ENCODE measurements around the gene RAPGEF4. TPM values are rescaled to one million over a fixed set of nuclear protein-coding genes. Genes with fewer than 3 reads are reported as not detected.
A peak's percentile ranks its signal among the peaks of the same experiment; 100 is the strongest.

RAPGEF4 gene
- total and polyA plus RNA-seq, 9 of the 15 experiments (the other 6 are each of a cell fraction or from before 2014, with no cell fraction given), result 0.04 to 0.33 (median 0.13) TPM; not detected in 6

GRCh38 chr2:173051463-173052215 lies 316.0 kb downstream of the RAPGEF4 start:
- POLR2A ChIA-PET, result interaction anchor here (0.6 kb wide), 1 partner anchor 9 kb away, joined by 3 read pairs; no protein-coding TSS in a partner anchor
- DNase-seq (ENCODE audit: extremely low read depth in 1 of 4, low spot score in 3 of 4) (no peak), FAIRE-seq (no peak), ATAC-seq (no peak)
- CTCF ChIA-PET (ENCODE audit: low intra/inter-chr PET ratio), result no interaction called here
- Histone ChIP-seq H3K9me3 (replicated peaks; ENCODE audit: control insufficient read depth, insufficient read depth, low read depth, low read length) (no peaks in the 10 kb centered on the region), H3K27me3 (ENCODE audit: control insufficient read depth in 2 of 2, insufficient read depth in 2 of 2, low read length in 2 of 2) (peaks cover 26 to 33% of the 10 kb centered on the region in 2 experiments), H3K27ac (ENCODE audit: extremely low read depth, low read depth, low read length) (no peak overlapping the region), H3K36me3 (ENCODE audit: control insufficient read depth, insufficient read depth, low read length) (no peaks in the 10 kb centered on the region), H2AFZ (ENCODE audit: low read depth, low read length) (no peak overlapping the region), H3K9ac (ENCODE audit: insufficient read depth in 1 of 2, low read depth in 2 of 2, low read length in 2 of 2) (no peak overlapping the region), H3K4me2 (ENCODE audit: insufficient read depth, low read length) (no peak overlapping the region), H3K79me2 (ENCODE audit: control insufficient read depth, insufficient read depth, low read length) (no peaks in the 10 kb centered on the region), H3K9me1 (ENCODE audit: control insufficient read depth, insufficient read depth, low read length) (no peaks in the 10 kb centered on the region), H3K4me3 (no peak overlapping the region), H4K20me1 (replicated peaks; ENCODE audit: control insufficient read depth, insufficient read depth, low read length) (no peaks in the 10 kb centered on the region), H3K4me1 (replicated peaks in 1 of 2; ENCODE audit: control insufficient read depth in 2 of 2, insufficient read depth in 2 of 2, low read length in 2 of 2) (no peaks in the 10 kb centered on the region)
- WGBS (ENCODE audit: insufficient coverage, low coverage, missing lambda C conversion rate), result 2% methylated on average over 7 of the region's 7 CpGs
- in situ Hi-C loops (cut with MboI), result no loop called here
- intact Hi-C loops (cut with micrococcal nuclease), result no loop called here
- no TSS peak for BruUV-seq (replicated peaks)
- peak; percentile 8 for TF ChIP-seq MEIS2 (IDR thresholded peaks at IDR 0.05; ENCODE audit: partially characterized antibody)
- TF ChIP-seq, protein P1, sequence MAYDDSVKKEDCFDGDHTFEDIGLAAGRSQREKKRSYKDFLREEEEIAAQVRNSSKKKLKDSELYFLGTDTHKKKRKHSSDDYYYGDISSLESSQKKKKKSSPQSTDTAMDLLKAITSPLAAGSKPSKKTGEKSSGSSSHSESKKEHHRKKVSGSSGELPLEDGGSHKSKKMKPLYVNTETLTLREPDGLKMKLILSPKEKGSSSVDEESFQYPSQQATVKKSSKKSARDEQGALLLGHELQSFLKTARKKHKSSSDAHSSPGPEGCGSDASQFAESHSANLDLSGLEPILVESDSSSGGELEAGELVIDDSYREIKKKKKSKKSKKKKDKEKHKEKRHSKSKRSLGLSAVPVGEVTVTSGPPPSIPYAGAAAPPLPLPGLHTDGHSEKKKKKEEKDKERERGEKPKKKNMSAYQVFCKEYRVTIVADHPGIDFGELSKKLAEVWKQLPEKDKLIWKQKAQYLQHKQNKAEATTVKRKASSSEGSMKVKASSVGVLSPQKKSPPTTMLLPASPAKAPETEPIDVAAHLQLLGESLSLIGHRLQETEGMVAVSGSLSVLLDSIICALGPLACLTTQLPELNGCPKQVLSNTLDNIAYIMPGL (CRISPR knock-in tag; IDR thresholded peaks at IDR 0.05), result no peak
- TF ChIP-seq, protein P2, sequence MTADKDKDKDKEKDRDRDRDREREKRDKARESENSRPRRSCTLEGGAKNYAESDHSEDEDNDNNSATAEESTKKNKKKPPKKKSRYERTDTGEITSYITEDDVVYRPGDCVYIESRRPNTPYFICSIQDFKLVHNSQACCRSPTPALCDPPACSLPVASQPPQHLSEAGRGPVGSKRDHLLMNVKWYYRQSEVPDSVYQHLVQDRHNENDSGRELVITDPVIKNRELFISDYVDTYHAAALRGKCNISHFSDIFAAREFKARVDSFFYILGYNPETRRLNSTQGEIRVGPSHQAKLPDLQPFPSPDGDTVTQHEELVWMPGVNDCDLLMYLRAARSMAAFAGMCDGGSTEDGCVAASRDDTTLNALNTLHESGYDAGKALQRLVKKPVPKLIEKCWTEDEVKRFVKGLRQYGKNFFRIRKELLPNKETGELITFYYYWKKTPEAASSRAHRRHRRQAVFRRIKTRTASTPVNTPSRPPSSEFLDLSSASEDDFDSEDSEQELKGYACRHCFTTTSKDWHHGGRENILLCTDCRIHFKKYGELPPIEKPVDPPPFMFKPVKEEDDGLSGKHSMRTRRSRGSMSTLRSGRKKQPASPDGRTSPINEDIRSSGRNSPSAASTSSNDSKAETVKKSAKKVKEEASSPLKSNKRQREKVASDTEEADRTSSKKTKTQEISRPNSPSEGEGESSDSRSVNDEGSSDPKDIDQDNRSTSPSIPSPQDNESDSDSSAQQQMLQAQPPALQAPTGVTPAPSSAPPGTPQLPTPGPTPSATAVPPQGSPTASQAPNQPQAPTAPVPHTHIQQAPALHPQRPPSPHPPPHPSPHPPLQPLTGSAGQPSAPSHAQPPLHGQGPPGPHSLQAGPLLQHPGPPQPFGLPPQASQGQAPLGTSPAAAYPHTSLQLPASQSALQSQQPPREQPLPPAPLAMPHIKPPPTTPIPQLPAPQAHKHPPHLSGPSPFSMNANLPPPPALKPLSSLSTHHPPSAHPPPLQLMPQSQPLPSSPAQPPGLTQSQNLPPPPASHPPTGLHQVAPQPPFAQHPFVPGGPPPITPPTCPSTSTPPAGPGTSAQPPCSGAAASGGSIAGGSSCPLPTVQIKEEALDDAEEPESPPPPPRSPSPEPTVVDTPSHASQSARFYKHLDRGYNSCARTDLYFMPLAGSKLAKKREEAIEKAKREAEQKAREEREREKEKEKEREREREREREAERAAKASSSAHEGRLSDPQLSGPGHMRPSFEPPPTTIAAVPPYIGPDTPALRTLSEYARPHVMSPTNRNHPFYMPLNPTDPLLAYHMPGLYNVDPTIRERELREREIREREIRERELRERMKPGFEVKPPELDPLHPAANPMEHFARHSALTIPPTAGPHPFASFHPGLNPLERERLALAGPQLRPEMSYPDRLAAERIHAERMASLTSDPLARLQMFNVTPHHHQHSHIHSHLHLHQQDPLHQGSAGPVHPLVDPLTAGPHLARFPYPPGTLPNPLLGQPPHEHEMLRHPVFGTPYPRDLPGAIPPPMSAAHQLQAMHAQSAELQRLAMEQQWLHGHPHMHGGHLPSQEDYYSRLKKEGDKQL (CRISPR knock-in tag; IDR thresholded peaks at IDR 0.05; ENCODE audit: borderline replicate concordance), result no peak
- TF ChIP-seq, protein P3, sequence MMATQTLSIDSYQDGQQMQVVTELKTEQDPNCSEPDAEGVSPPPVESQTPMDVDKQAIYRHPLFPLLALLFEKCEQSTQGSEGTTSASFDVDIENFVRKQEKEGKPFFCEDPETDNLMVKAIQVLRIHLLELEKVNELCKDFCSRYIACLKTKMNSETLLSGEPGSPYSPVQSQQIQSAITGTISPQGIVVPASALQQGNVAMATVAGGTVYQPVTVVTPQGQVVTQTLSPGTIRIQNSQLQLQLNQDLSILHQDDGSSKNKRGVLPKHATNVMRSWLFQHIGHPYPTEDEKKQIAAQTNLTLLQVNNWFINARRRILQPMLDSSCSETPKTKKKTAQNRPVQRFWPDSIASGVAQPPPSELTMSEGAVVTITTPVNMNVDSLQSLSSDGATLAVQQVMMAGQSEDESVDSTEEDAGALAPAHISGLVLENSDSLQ (IDR thresholded peaks at IDR 0.05), result peak; percentile 66; the same call in 1 of the 2 replicates
- TF ChIP-seq ZNF224 (CRISPR knock-in tag; IDR thresholded peaks at IDR 0.05), result no peak
- TF ChIP-seq CEBPG (CRISPR knock-in tag; IDR thresholded peaks at IDR 0.05), result no peak
- TF ChIP-seq CEBPG (tag; conservative IDR thresholded peaks at IDR 0.05 in 1 of 2, IDR thresholded peaks at IDR 0.05 in 1 of 2), result peak; percentile 26 to 47; a peak in 3 of 4 replicates

Measured in K562 (cell line).